H1 (cell line): ENCODE results near the gene SMARCC1. TPM values are rescaled to one million over a fixed set of nuclear protein-coding genes. Genes with fewer than 3 reads are reported as not detected.

Experiments
- CTCF ChIA-PET: fragments of 300-600 bp; sonication (Branson Sonifier 250); formaldehyde crosslinking; loops from one replicate; lab custom pipeline; 2021; ENCODE audit not compliant: partially characterized antibody; lab: Charles Lee
- POLR2A ChIA-PET: fragments of 300-600 bp; sonication (Branson Sonifier 250); formaldehyde crosslinking; loops from one replicate; lab custom pipeline; 2021; ENCODE audit warnings: inconsistent platforms; ENCODE audit not compliant: partially characterized antibody; lab: Charles Lee
- DNase-seq, 2 experiments: peaks; one replicate each; pipeline versions ENCODE4 v3.0.0 to v3.0.0-alpha.2; 2010 to 2022; ENCODE audit warnings: low spot score in 2 of 2, low read depth in 1 of 2, mixed read lengths in 1 of 2
- FAIRE-seq: peaks from 2 replicates; lab custom pipeline; 2011; peaks lifted over from hg19 to GRCh38; lab: Jason Lieb, UNC
- H2AFZ ChIP-seq: 2 replicates; pipeline ENCODE4 v1.8.1; 2012; ENCODE audit warnings: low read length, inconsistent platforms
- H2AK5ac ChIP-seq: 2 replicates; pipeline ENCODE4 v1.6.1; 2013; ENCODE audit warnings: low read depth, low read length
- H2BK120ac ChIP-seq: replicated peaks from 2 replicates; pipeline ENCODE3; 2013; ENCODE audit warnings: low read depth, low read length, inconsistent platforms
- H2BK12ac ChIP-seq: 2 replicates; pipeline ENCODE4 v1.6.1; 2013; ENCODE audit warnings: low read depth, low read length
- H2BK15ac ChIP-seq: 2 replicates; pipeline ENCODE4 v1.6.1; 2013; ENCODE audit warnings: low read length
- H2BK20ac ChIP-seq: 2 replicates; pipeline ENCODE4 v1.6.1; 2013; ENCODE audit warnings: low read length
- H2BK5ac ChIP-seq: 2 replicates; pipeline ENCODE4 v1.6.1; 2013; ENCODE audit warnings: low read depth, low read length
- H3K14ac ChIP-seq: 2 replicates; pipeline ENCODE4 v1.6.1; 2013; ENCODE audit warnings: inconsistent platforms; ENCODE audit not compliant: insufficient read length
- H3K18ac ChIP-seq: 2 replicates; pipeline ENCODE4 v1.6.1; 2013; ENCODE audit warnings: low read length; ENCODE audit errors: extremely low read depth
- H3K23ac ChIP-seq: 2 replicates; pipeline ENCODE4 v1.6.1; 2013; ENCODE audit warnings: inconsistent platforms; ENCODE audit not compliant: insufficient read length
- H3K23me2 ChIP-seq: 2 replicates; pipeline ENCODE4 v1.6.1; 2013; ENCODE audit warnings: low read depth, low read length
- H3K27ac ChIP-seq: 2 replicates; pipeline ENCODE4 v1.6.1; 2011; ENCODE audit warnings: low read depth, low read length, inconsistent platforms
- H3K27me3 ChIP-seq, 4 experiments: replicated peaks in 1 of 4; 1 replicate in 1 of 4; 2 replicates in 3 of 4; pipeline versions ENCODE4 v1.6.1 to v1.8.1; 2011 to 2013; ENCODE audit warnings: low read length in 3 of 4, mild to moderate bottlenecking in 3 of 4, inconsistent platforms in 2 of 4, mixed read lengths in 2 of 4, moderate library complexity in 1 of 4; ENCODE audit not compliant: control insufficient read depth in 3 of 4, insufficient read depth in 3 of 4; ENCODE audit errors: extremely low read depth in 1 of 4
- H3K36me3 ChIP-seq, 4 experiments: 2 replicates each; pipeline versions ENCODE4 v1.6.1 to v1.8.1; 2011 to 2013; ENCODE audit warnings: mild to moderate bottlenecking in 4 of 4, low read length in 3 of 4, moderate library complexity in 2 of 4, control low read depth in 1 of 4, inconsistent platforms in 1 of 4; ENCODE audit not compliant: insufficient read depth in 4 of 4, control insufficient read depth in 2 of 4
- H3K4ac ChIP-seq: replicated peaks from 2 replicates; pipeline ENCODE3; 2013; ENCODE audit warnings: low read length, low read depth, mixed read lengths, inconsistent platforms; ENCODE audit not compliant: insufficient read length
- H3K4me1 ChIP-seq, 4 experiments: replicated peaks in 1 of 4; 1 replicate in 1 of 4; 2 replicates in 3 of 4; pipeline versions ENCODE4 v1.6.1 to v1.8.1; 2011 to 2013; ENCODE audit warnings: low read length in 3 of 4, inconsistent platforms in 2 of 4, mixed read lengths in 1 of 4; ENCODE audit not compliant: insufficient read depth in 4 of 4, control insufficient read depth in 3 of 4
- H3K4me2 ChIP-seq, 2 experiments: 2 replicates each; pipeline versions ENCODE4 v1.6.1 to v1.8.1; 2011 to 2013; ENCODE audit warnings: low read depth in 2 of 2, low read length in 2 of 2, control low read depth in 1 of 2, inconsistent platforms in 1 of 2, mild to moderate bottlenecking in 1 of 2; ENCODE audit not compliant: insufficient read depth in 1 of 2
- H3K4me3 ChIP-seq, 4 experiments: fragments of 200-600, 300-600 bp in 1 of 4; sonication (generic), shearing (Covaris generic), sonication (Bioruptor Twin) in 1 of 4; 2 replicates each; pipeline versions ENCODE4 v1.5.1 to v1.8.1; 2011 to 2016; ENCODE audit warnings: low read length in 4 of 4, low read depth in 3 of 4, control low read depth in 2 of 4, inconsistent platforms in 2 of 4, mild to moderate bottlenecking in 2 of 4, mixed read lengths in 1 of 4, moderate library complexity in 1 of 4; ENCODE audit not compliant: insufficient read depth in 2 of 4; ENCODE audit errors: extremely low read depth in 1 of 4
- H3K56ac ChIP-seq: replicated peaks from 2 replicates; pipeline ENCODE3; 2013; ENCODE audit warnings: low read depth, mild to moderate bottlenecking, mixed read lengths, low read length, inconsistent platforms; ENCODE audit not compliant: insufficient read length
- H3K79me1 ChIP-seq: 2 replicates; pipeline ENCODE4 v1.6.1; 2013; ENCODE audit warnings: low read depth, low read length, control low read depth
- H3K79me2 ChIP-seq, 2 experiments: 2 replicates each; pipeline versions ENCODE4 v1.6.1 to v1.8.1; 2012 to 2013; ENCODE audit warnings: low read length in 2 of 2, mild to moderate bottlenecking in 2 of 2, inconsistent platforms in 1 of 2; ENCODE audit not compliant: insufficient read depth in 2 of 2, control insufficient read depth in 1 of 2
- H3K9ac ChIP-seq, 4 experiments: replicated peaks in 1 of 4; 1 replicate in 1 of 4; 2 replicates in 3 of 4; pipeline versions ENCODE4 v1.6.1 to v1.8.1; 2011 to 2013; ENCODE audit warnings: low read depth in 3 of 4, low read length in 3 of 4, control low read depth in 2 of 4, mild to moderate bottlenecking in 2 of 4, moderate library complexity in 2 of 4, inconsistent platforms in 1 of 4; ENCODE audit errors: extremely low read depth in 1 of 4
- H3K9me3 ChIP-seq, 2 experiments: 2 replicates each; pipeline versions ENCODE4 v1.6.1 to v1.8.1; 2012 to 2013; ENCODE audit warnings: mild to moderate bottlenecking in 2 of 2, moderate library complexity in 2 of 2, control low read depth in 1 of 2, inconsistent platforms in 1 of 2, low read depth in 1 of 2, low read length in 1 of 2, mixed read lengths in 1 of 2; ENCODE audit not compliant: insufficient read depth in 2 of 2
- H4K20me1 ChIP-seq, 2 experiments: replicated peaks in 1 of 2; 2 replicates each; pipeline versions ENCODE3 to v1.8.1; 2011 to 2013; ENCODE audit warnings: inconsistent platforms in 2 of 2, low read length in 2 of 2, mild to moderate bottlenecking in 1 of 2; ENCODE audit not compliant: insufficient read depth in 2 of 2, control insufficient read depth in 1 of 2
- H4K5ac ChIP-seq: 2 replicates; pipeline ENCODE4 v1.6.1; 2013; ENCODE audit warnings: low read length, low read depth, mixed read lengths, inconsistent platforms; ENCODE audit not compliant: insufficient read length
- H4K8ac ChIP-seq: 2 replicates; pipeline ENCODE4 v1.8.0; 2013; ENCODE audit warnings: mild to moderate bottlenecking, moderate library complexity, low read length, inconsistent platforms; ENCODE audit not compliant: insufficient read depth; ENCODE audit errors: extremely low read depth
- H4K91ac ChIP-seq: replicated peaks from 2 replicates; pipeline ENCODE3; 2013; ENCODE audit warnings: low read length, mixed read lengths, inconsistent platforms; ENCODE audit not compliant: insufficient read length
- CBX8 ChIP-seq: fragments of 300-800, 300-1000 bp; sonication (generic); IDR thresholded peaks from 2 replicates; pipeline ENCODE4 v1.7.1; 2016; ENCODE audit warnings: low read depth, low read length, borderline replicate concordance
- EGR1 ChIP-seq: IDR thresholded peaks from 2 replicates; pipeline ENCODE4 v1.6.1; 2011; ENCODE audit warnings: low read depth, low read length, borderline replicate concordance
- FOSL1 ChIP-seq: IDR thresholded peaks from 2 replicates; pipeline ENCODE4 v1.6.1; 2011; ENCODE audit warnings: mild to moderate bottlenecking, low read depth, low read length, moderate library complexity; ENCODE audit not compliant: insufficient read depth
- KDM5A ChIP-seq: fragments of 200-600 bp; IDR thresholded peaks from 2 replicates; pipeline ENCODE4 v1.7.1; 2012; ENCODE audit warnings: mild to moderate bottlenecking, low read length, inconsistent platforms, mixed read lengths
- POLR2A ChIP-seq, 2 experiments: IDR thresholded peaks; 1 replicate in 1 of 2; 2 replicates in 1 of 2; pipeline ENCODE4 v1.6.1; 2011; ENCODE audit warnings: low read depth in 2 of 2, low read length in 2 of 2, mild to moderate bottlenecking in 2 of 2; ENCODE audit errors: control extremely low read depth in 1 of 2
- RBBP5 ChIP-seq: IDR thresholded peaks from 2 replicates; pipeline ENCODE4 v1.7.1; 2012; ENCODE audit warnings: low read depth, mild to moderate bottlenecking, inconsistent platforms, low read length, moderate library complexity, borderline replicate concordance
- TAF7 ChIP-seq: optimal IDR thresholded peaks from 2 replicates; pipeline ENCODE3; 2011; ENCODE audit warnings: low read depth, mild to moderate bottlenecking, inconsistent platforms, low read length, moderate library complexity, borderline replicate concordance
- ZNF274 ChIP-seq: IDR thresholded peaks from 2 replicates; pipeline ENCODE4 v1.7.0; 2012; ENCODE audit warnings: low read length, borderline replicate concordance; ENCODE audit errors: extremely low read depth
- WGBS, 2 experiments: shearing (Covaris generic) in 1 of 2; methylation state at CpG; one replicate each; pipeline versions ENCODE4 v1.1.6 to v1.1.7; 2013 to 2015; ENCODE audit warnings: low lambda C conversion rate in 2 of 2, mixed read lengths in 2 of 2, inconsistent platforms in 1 of 2, low coverage in 1 of 2, missing lambda C conversion rate in 1 of 2; ENCODE audit not compliant: insufficient replicate concordance in 2 of 2, insufficient coverage in 1 of 2, insufficient read length in 1 of 2; ENCODE audit errors: extremely low coverage in 1 of 2, missing lambda C conversion rate in 1 of 2; 5-methylcytosine and 5-hydroxymethylcytosine counted together
- polyA plus RNA-seq, 7 experiments: library from polyadenylated mRNA; depleted of rRNA in 3 of 7; stranded (reverse) in 5 of 7; unstranded in 2 of 7; fragments of >200 nt in 5 of 7; fragments of 200-250 nt in 2 of 7; gene quantifications; 1 replicate in 5 of 7; 2 replicates in 1 of 7; 4 replicates in 1 of 7; pipeline versions ENCODE4 v1.2.1 to v1.2.3, GENCODE V29; 2011 to 2013; ENCODE audit warnings: missing spikeins in 2 of 7, mixed read lengths in 2 of 7
- total RNA-seq: library from RNA; stranded (reverse); fragmentation: NEBNext Ultra II Directional; extraction: Animal tissue kit (Norgen Biotek cat#: 25700); gene quantifications from 2 replicates; pipeline ENCODE4 v1.2.1, GENCODE V29; 2021

SMARCC1 gene
- total and polyA plus RNA-seq, 2 of the 8 experiments (the other 6 are each of a cell fraction or from before 2014, with no cell fraction given): 64.1 to 335 TPM

- ChIA-PET CTCF (interaction anchor here (0.7 to 2.3 kb wide), 5 partner anchors 10 to 146 kb away, joined by 3 to 15 read pairs (median 4); no protein-coding TSS in a partner anchor), POLR2A (interaction anchor here (0.5 to 2.2 kb wide), 6 partner anchors 10 to 172 kb away, joined by 3 to 5 read pairs (median 4); no protein-coding TSS in a partner anchor)
- Histone ChIP-seq H3K79me2 (no peaks in the 10 kb centered on the region), H3K4ac (no peak overlapping the region), H3K4me3 (no peak overlapping the region), H3K9ac (no peak overlapping the region), H3K27me3 (no peaks in the 10 kb centered on the region), H3K27ac (no peak overlapping the region), H3K23me2 (no peaks in the 10 kb centered on the region), H4K20me1 (peaks cover 0 to 3% of the 10 kb centered on the region in 2 experiments), H2BK5ac (no peak overlapping the region), H3K79me1 (no peaks in the 10 kb centered on the region), H3K4me2 (no peak overlapping the region), H3K56ac (no peak overlapping the region), H4K8ac (no peak overlapping the region), H3K18ac (no peak overlapping the region), H2BK12ac (no peak overlapping the region), H2BK15ac (no peak overlapping the region), H3K36me3 (peaks cover 32 to 72% (median 54%) of the 10 kb centered on the region in 4 experiments), H2AFZ (no peak overlapping the region), H3K23ac (no peak overlapping the region), H3K4me1 (no peaks in the 10 kb centered on the region), H2BK20ac (no peak overlapping the region), H2AK5ac (no peak overlapping the region), H2BK120ac (no peak overlapping the region), H3K14ac (no peak overlapping the region), H3K9me3 (no peaks in the 10 kb centered on the region), H4K5ac (no peak overlapping the region), H4K91ac (no peak overlapping the region)
- WGBS, 2 experiments: 79% methylated on average over 5 of the region's 5 CpGs; no CpG with 5 or more reads in 1 of the 2 experiments
- FAIRE-seq (no peak), DNase-seq (no peak)
- TF ChIP-seq TAF7: no peak
- no peak for TF ChIP-seq KDM5A
- no peak for TF ChIP-seq ZNF274
- no peak for TF ChIP-seq CBX8
- no peak for TF ChIP-seq EGR1
- TF ChIP-seq RBBP5: no peak
- no peak for TF ChIP-seq POLR2A (IDR thresholded peaks at IDR 0.05; ENCODE audit: control extremely low read depth in 1 of 2, low read depth in 2 of 2, low read length in 2 of 2)
- TF ChIP-seq FOSL1: no peak
Observed at GRCh38 chr3:47617086-47618010, 164.3 kb downstream of the SMARCC1 start.
